ENCODE measurements around the gene ATG7. TPM values are rescaled to one million over a fixed set of nuclear protein-coding genes. Genes with fewer than 3 reads are reported as not detected.

ATG7 gene
- total and polyA plus RNA-seq, 4 donors, result 7.4 to 53.8 (median 15.6) TPM

- Histone ChIP-seq H3K4me1 (ENCODE audit: control insufficient read depth in 4 of 4, insufficient read depth in 4 of 4, low read length in 3 of 4) (peaks cover 0 to 6% (median 1%) of the 10 kb centered on the region in 4 donors), H3K36me3 (ENCODE audit: control insufficient read depth in 4 of 4, insufficient read depth in 3 of 4, low read depth in 1 of 4, low read length in 3 of 4) (peaks cover 0 to 3% (median 0%) of the 10 kb centered on the region in 4 donors), H3K9ac (ENCODE audit: low read depth in 1 of 2, low read length in 2 of 2) (no peak overlapping the region), H3K4me3 (ENCODE audit: low read depth in 1 of 3, low read length in 3 of 3) (no peak overlapping the region), H3K27ac (ENCODE audit: low read depth in 1 of 2, low read length in 2 of 2) (peak overlapping the region in 1 of 2 donors; percentile 55), H3K27me3 (ENCODE audit: control insufficient read depth in 4 of 4, insufficient read depth in 4 of 4, low read length in 3 of 4) (no peaks in the 10 kb centered on the region), H3K9me3 (ENCODE audit: control insufficient read depth in 4 of 4, low read length in 3 of 4) (no peaks in the 10 kb centered on the region)
- WGBS, result 70% methylated on average over 7 of the region's 7 CpGs
- TF ChIP-seq JUND (IDR thresholded peaks at IDR 0.05) (peak in 1 of 2 donors; percentile 28), GABPA (IDR thresholded peaks at IDR 0.05 in 1 of 2, conservative IDR thresholded peaks at IDR 0.05 in 1 of 2) (peak in 1 of 2 donors; percentile 69), YY1 (IDR thresholded peaks at IDR 0.05) (no peak)
- no peak for DNase-seq (ENCODE audit: low spot score)
Measured at GRCh38 chr3:11288786-11289637, 16.8 kb downstream of the ATG7 start.

DNA sequence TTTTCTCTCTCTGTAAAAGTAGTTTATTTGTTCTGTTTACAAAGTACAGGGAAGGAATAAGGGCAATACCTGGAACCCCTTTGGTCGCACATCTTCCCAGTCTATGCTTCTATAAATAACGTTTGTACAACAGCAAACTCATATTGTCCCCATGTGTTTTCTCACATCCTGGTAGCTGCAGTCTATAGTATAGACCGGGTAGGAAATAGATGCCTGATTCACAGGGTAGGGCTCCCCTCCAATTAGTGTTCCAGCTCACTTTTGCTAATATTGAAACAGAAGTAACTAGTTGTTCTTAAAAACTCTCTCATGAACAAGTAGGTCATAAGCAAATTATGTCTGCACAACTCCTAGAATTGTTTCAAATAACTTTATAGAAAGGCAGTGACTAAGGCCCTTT is 17.7 kb downstream of the ATG7 start:
- 85% methylated on average over 3 of the region's 3 CpGs for WGBS
- H3K9me3 ChIP-seq (ENCODE audit: control insufficient read depth in 4 of 4, low read length in 3 of 4), result no peaks in the 10 kb centered on the region
- H3K36me3 ChIP-seq (ENCODE audit: control insufficient read depth in 4 of 4, insufficient read depth in 3 of 4, low read depth in 1 of 4, low read length in 3 of 4), result peaks cover 0 to 3% (median 0%) of the 10 kb centered on the region in 4 donors
- no peaks in the 10 kb centered on the region for H3K27me3 ChIP-seq (ENCODE audit: control insufficient read depth in 4 of 4, insufficient read depth in 4 of 4, low read length in 3 of 4)
- no peak overlapping the region for H3K9ac ChIP-seq (ENCODE audit: low read depth in 1 of 2, low read length in 2 of 2)
- peak overlapping the region in 1 of 2 donors; percentile 39 for H3K27ac ChIP-seq (ENCODE audit: low read depth in 1 of 2, low read length in 2 of 2)
- no peak overlapping the region for H3K4me3 ChIP-seq (ENCODE audit: low read depth in 1 of 3, low read length in 3 of 3)
- peaks cover 0 to 6% (median 1%) of the 10 kb centered on the region in 4 donors for H3K4me1 ChIP-seq (ENCODE audit: control insufficient read depth in 4 of 4, insufficient read depth in 4 of 4, low read length in 3 of 4)
- TF ChIP-seq RAD21 (IDR thresholded peaks at IDR 0.05) (no peak), JUND (IDR thresholded peaks at IDR 0.05) (no peak), YY1 (IDR thresholded peaks at IDR 0.05) (no peak), RXRA (IDR thresholded peaks at IDR 0.05) (no peak), HNF4A (conservative IDR thresholded peaks at IDR 0.05) (no peak), FOXA1 (IDR thresholded peaks at IDR 0.05) (no peak), FOXA2 (IDR thresholded peaks at IDR 0.05) (no peak), SP1 (IDR thresholded peaks at IDR 0.05) (no peak), TAF1 (conservative IDR thresholded peaks at IDR 0.05) (no peak)
- TF ChIP-seq, protein P1, sequence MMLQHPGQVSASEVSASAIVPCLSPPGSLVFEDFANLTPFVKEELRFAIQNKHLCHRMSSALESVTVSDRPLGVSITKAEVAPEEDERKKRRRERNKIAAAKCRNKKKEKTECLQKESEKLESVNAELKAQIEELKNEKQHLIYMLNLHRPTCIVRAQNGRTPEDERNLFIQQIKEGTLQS (IDR thresholded peaks at IDR 0.05), result no peak
- TF ChIP-seq, protein P2, sequence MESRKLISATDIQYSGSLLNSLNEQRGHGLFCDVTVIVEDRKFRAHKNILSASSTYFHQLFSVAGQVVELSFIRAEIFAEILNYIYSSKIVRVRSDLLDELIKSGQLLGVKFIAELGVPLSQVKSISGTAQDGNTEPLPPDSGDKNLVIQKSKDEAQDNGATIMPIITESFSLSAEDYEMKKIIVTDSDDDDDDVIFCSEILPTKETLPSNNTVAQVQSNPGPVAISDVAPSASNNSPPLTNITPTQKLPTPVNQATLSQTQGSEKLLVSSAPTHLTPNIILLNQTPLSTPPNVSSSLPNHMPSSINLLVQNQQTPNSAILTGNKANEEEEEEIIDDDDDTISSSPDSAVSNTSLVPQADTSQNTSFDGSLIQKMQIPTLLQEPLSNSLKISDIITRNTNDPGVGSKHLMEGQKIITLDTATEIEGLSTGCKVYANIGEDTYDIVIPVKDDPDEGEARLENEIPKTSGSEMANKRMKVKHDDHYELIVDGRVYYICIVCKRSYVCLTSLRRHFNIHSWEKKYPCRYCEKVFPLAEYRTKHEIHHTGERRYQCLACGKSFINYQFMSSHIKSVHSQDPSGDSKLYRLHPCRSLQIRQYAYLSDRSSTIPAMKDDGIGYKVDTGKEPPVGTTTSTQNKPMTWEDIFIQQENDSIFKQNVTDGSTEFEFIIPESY (IDR thresholded peaks at IDR 0.05), result no peak
- DNase-seq (ENCODE audit: low spot score), result no peak

- Histone ChIP-seq H3K4me1 (ENCODE audit: control insufficient read depth in 4 of 4, insufficient read depth in 4 of 4, low read length in 3 of 4) (peaks cover 0 to 6% (median 1%) of the 10 kb centered on the region in 4 donors), H3K27me3 (ENCODE audit: control insufficient read depth in 4 of 4, insufficient read depth in 4 of 4, low read length in 3 of 4) (no peaks in the 10 kb centered on the region), H3K4me3 (ENCODE audit: low read depth in 1 of 3, low read length in 3 of 3) (no peak overlapping the region), H3K9me3 (ENCODE audit: control insufficient read depth in 4 of 4, low read length in 3 of 4) (no peaks in the 10 kb centered on the region), H3K36me3 (ENCODE audit: control insufficient read depth in 4 of 4, insufficient read depth in 3 of 4, low read depth in 1 of 4, low read length in 3 of 4) (peaks cover 0 to 3% (median 0%) of the 10 kb centered on the region in 4 donors), H3K9ac (ENCODE audit: low read depth in 1 of 2, low read length in 2 of 2) (peak overlapping the region in 1 of 2 donors; percentile 29), H3K27ac (ENCODE audit: low read depth in 1 of 2, low read length in 2 of 2) (no peak overlapping the region)
- no peak for DNase-seq (ENCODE audit: low spot score)
- 89% methylated on average over 11 of the region's 11 CpGs for WGBS
- no peak for TF ChIP-seq HNF4G (IDR thresholded peaks at IDR 0.05)
- TF ChIP-seq HNF4A (conservative IDR thresholded peaks at IDR 0.05), result no peak
- TF ChIP-seq RXRA (IDR thresholded peaks at IDR 0.05), result no peak
- no peak for TF ChIP-seq EGR1 (IDR thresholded peaks at IDR 0.05; ENCODE audit: low read depth in 2 of 2)
- TF ChIP-seq FOXA1 (IDR thresholded peaks at IDR 0.05), result no peak
- no peak for TF ChIP-seq NR2F2 (IDR thresholded peaks at IDR 0.05)
- no peak for TF ChIP-seq TAF1 (conservative IDR thresholded peaks at IDR 0.05)
- TF ChIP-seq SP1 (IDR thresholded peaks at IDR 0.05), result no peak
- no peak for TF ChIP-seq FOXA2 (IDR thresholded peaks at IDR 0.05)
- TF ChIP-seq RAD21 (IDR thresholded peaks at IDR 0.05), result no peak
- TF ChIP-seq REST (IDR thresholded peaks at IDR 0.05), result no peak
- TF ChIP-seq MAX (IDR thresholded peaks at IDR 0.05), result no peak
Measured at GRCh38 chr3:11290743-11291680, 18.8 kb downstream of the ATG7 start.
